ENCODE results near the gene ADAP2. TPM values are rescaled to one million over a fixed set of nuclear protein-coding genes. Genes with fewer than 3 reads are reported as not detected.
"Not testable (repeated sequence)": the region's sequence is repeated elsewhere in the genome, so short reads cannot be mapped to it uniquely, and the experiment has no call there.

Gene ADAP2
- total and polyA plus RNA-seq, 10 of the 15 experiments (the other 5 are each of a cell fraction or from before 2014, with no cell fraction given) = 0.15 to 13.6 (median 6.8) TPM

GRCh38 chr17:30930495-30930894 is 8.8 kb downstream of the ADAP2 start:
- no peak overlapping the region for H3K4me3 ChIP-seq
- FAIRE-seq = no peak
- ChIA-PET SMC1A (ENCODE audit: uncharacterized antibody, unreplicated experiment) (no interaction called here), CTCF (interaction anchor here (1.1 kb wide), 1 partner anchor 286 kb away, joined by 3 read pairs; no protein-coding TSS in a partner anchor), RAD21 (ENCODE audit: unreplicated experiment) (no interaction called here), POLR2A (no interaction called here)
- in situ Hi-C loops (cut with MboI) = no loop called here
- H3K9ac ChIP-seq (ENCODE audit: control insufficient read depth, insufficient read depth, low read length) = no peak overlapping the region
- H4K20me1 ChIP-seq (ENCODE audit: control insufficient read depth, insufficient read depth) = no peaks in the 10 kb centered on the region
- H3K4me1 ChIP-seq (ENCODE audit: control insufficient read depth, insufficient read depth, low read length) = peaks cover 6% of the 10 kb centered on the region
- no peak for DNase-seq (ENCODE audit: low read depth, low spot score)
- H3K27ac ChIP-seq (ENCODE audit: control insufficient read depth, insufficient read depth) = no peak overlapping the region
- no peaks in the 10 kb centered on the region for H3K36me3 ChIP-seq (ENCODE audit: control insufficient read depth in 2 of 2, insufficient read depth in 2 of 2, low read length in 1 of 2)
- intact Hi-C loops (cut with micrococcal nuclease; ENCODE audit: unreplicated experiment) = no loop called here
- no TSS peak for BruUV-seq (replicated peaks)
- TF ChIP-seq BRCA1 (IDR thresholded peaks at IDR 0.05; ENCODE audit: low read depth, low read length) = no peak
- no peak for TF ChIP-seq REST (IDR thresholded peaks at IDR 0.05; ENCODE audit: low read depth, low read length)
- TF ChIP-seq SP1 (IDR thresholded peaks at IDR 0.05; ENCODE audit: low read depth, low read length) = no peak
- no peak for TF ChIP-seq ATF3 (IDR thresholded peaks at IDR 0.05; ENCODE audit: borderline replicate concordance, extremely low read depth, low read depth, low read length)
- no peak for TF ChIP-seq RFX5 (IDR thresholded peaks at IDR 0.05; ENCODE audit: low read depth, low read length)
- TF ChIP-seq PAX8 (IDR thresholded peaks at IDR 0.05) = no peak
- TF ChIP-seq TCF7 (IDR thresholded peaks at IDR 0.05; ENCODE audit: borderline replicate concordance) = no peak
- TF ChIP-seq SUPT20H (IDR thresholded peaks at IDR 0.05; ENCODE audit: borderline replicate concordance, control insufficient read depth, low read depth, low read length) = no peak
- no peak for TF ChIP-seq YY1 (IDR thresholded peaks at IDR 0.05; ENCODE audit: low read depth, low read length)
- H3K27me3 ChIP-seq (replicated peaks in 1 of 2; ENCODE audit: control insufficient read depth in 2 of 2, insufficient read depth in 2 of 2, low read length in 1 of 2) = no peaks in the 10 kb centered on the region; a peak in 1 of 4 replicates
- no peaks in the 10 kb centered on the region for H3K79me2 ChIP-seq (ENCODE audit: control insufficient read depth, insufficient read depth, low read length)
- no peak for ATAC-seq
- H3K9me3 ChIP-seq (replicated peaks; ENCODE audit: control insufficient read depth, insufficient read depth, low read length) = no peaks in the 10 kb centered on the region
- no peak overlapping the region for H3K4me2 ChIP-seq (ENCODE audit: control insufficient read depth, insufficient read depth)
- WGBS (ENCODE audit: insufficient coverage, insufficient replicate concordance, low lambda C conversion rate, missing lambda C conversion rate) = 55% methylated on average over 3 of the region's 3 CpGs
- H2AFZ ChIP-seq (ENCODE audit: control insufficient read depth, low read depth, low read length) = no peak overlapping the region

- H2AFZ ChIP-seq (ENCODE audit: control insufficient read depth, low read depth, low read length); RAD21 ChIA-PET (ENCODE audit: unreplicated experiment); intact Hi-C loops (cut with micrococcal nuclease; ENCODE audit: unreplicated experiment); H4K20me1 ChIP-seq (ENCODE audit: control insufficient read depth, insufficient read depth); SMC1A ChIA-PET (ENCODE audit: uncharacterized antibody, unreplicated experiment); DNase-seq (ENCODE audit: low read depth, low spot score); FAIRE-seq; in situ Hi-C loops (cut with MboI); BruUV-seq (replicated peaks); H3K27me3 ChIP-seq (replicated peaks in 1 of 2; ENCODE audit: control insufficient read depth in 2 of 2, insufficient read depth in 2 of 2, low read length in 1 of 2); H3K4me2 ChIP-seq (ENCODE audit: control insufficient read depth, insufficient read depth); H3K27ac ChIP-seq (ENCODE audit: control insufficient read depth, insufficient read depth); H3K79me2 ChIP-seq (ENCODE audit: control insufficient read depth, insufficient read depth, low read length); H3K36me3 ChIP-seq (ENCODE audit: control insufficient read depth in 2 of 2, insufficient read depth in 2 of 2, low read length in 1 of 2); H3K9me3 ChIP-seq (replicated peaks; ENCODE audit: control insufficient read depth, insufficient read depth, low read length); H3K4me1 ChIP-seq (ENCODE audit: control insufficient read depth, insufficient read depth, low read length); H3K9ac ChIP-seq (ENCODE audit: control insufficient read depth, insufficient read depth, low read length); POLR2A ChIA-PET; ATAC-seq; H3K4me3 ChIP-seq: not testable (repeated sequence)
- CTCF ChIA-PET = interaction anchor here (0.6 kb wide), 1 partner anchor 285 kb away, joined by 4 read pairs; no protein-coding TSS in a partner anchor
- 77% methylated on average over 8 of the region's 8 CpGs for WGBS (ENCODE audit: insufficient coverage, insufficient replicate concordance, low lambda C conversion rate, missing lambda C conversion rate)
Observed at GRCh38 chr17:30931582-30931981, 9.8 kb downstream of the ADAP2 start.

Measured in GM12878 (cell line).